CD4-positive, alpha-beta T cell treated with Interferon alpha-2 for 1 hour (primary cell): ENCODE results near the gene PFDN2.
"Not testable (repeated sequence)": the region's sequence is repeated elsewhere in the genome, so short reads cannot be mapped to it uniquely, and the experiment has no call there.

Source experiments
- DNase-seq, 2 donors: peaks; one replicate each; pipeline ENCODE4 v3.0.0-alpha.2; 2020 to 2022

Gene PFDN2

GRCh38 chr1:161137881-161138280, 20.0 kb upstream of the PFDN2 start:
- no peak for DNase-seq

- DNase-seq = no peak
Measured at GRCh38 chr1:161133220-161133740, 15.4 kb upstream of the PFDN2 start.

GRCh38 chr1:161132410-161133219, 14.8 kb upstream of the PFDN2 start, which contains the start of gene DEDD:
Gene DEDD (minus strand): TSS chr1:161132667. CDS start chr1:161124462, 8,205 bp downstream.
- peak; percentile 95 to 97 for DNase-seq

- peak in 1 of 2 donors; percentile 33 for DNase-seq
Measured at GRCh38 chr1:161131523-161132409, 13.9 kb upstream of the PFDN2 start.

- no peak for DNase-seq
Measured at GRCh38 chr1:161130266-161130665, 12.4 kb upstream of the PFDN2 start.

GRCh38 chr1:161128591-161129420, 11.0 kb upstream of the PFDN2 start:
- DNase-seq = no peak

- DNase-seq = no peak
Measured at GRCh38 chr1:161127649-161128048, 9.8 kb upstream of the PFDN2 start.

- DNase-seq = no peak
Measured at GRCh38 chr1:161122967-161123366, 5.1 kb upstream of the PFDN2 start.

GRCh38 chr1:161121834-161122233, 4.0 kb upstream of the PFDN2 start:
- DNase-seq = peak in 1 of 2 donors; percentile 19

- DNase-seq = no peak
Measured at GRCh38 chr1:161121042-161121650, 3.3 kb upstream of the PFDN2 start.

GRCh38 chr1:161119092-161119903, 1.5 kb upstream of the PFDN2 start:
- peak; percentile 71 to 84 for DNase-seq

GRCh38 chr1:161115961-161116360, 1.9 kb downstream of the PFDN2 start:
- DNase-seq = not testable (repeated sequence)

- no peak for DNase-seq
Measured at GRCh38 chr1:161115132-161115711, 2.6 kb downstream of the PFDN2 start.

GRCh38 chr1:161114556-161114955, 3.3 kb downstream of the PFDN2 start:
- no peak for DNase-seq

- no peak for DNase-seq
Measured at GRCh38 chr1:161113915-161114314, 3.9 kb downstream of the PFDN2 start.

- DNase-seq = no peak
Measured at GRCh38 chr1:161111527-161111926, 6.3 kb downstream of the PFDN2 start.

- no peak for DNase-seq
Measured at GRCh38 chr1:161111117-161111516, 6.7 kb downstream of the PFDN2 start.

- DNase-seq = no peak
Measured at GRCh38 chr1:161106431-161106830, 11.4 kb downstream of the PFDN2 start.

- DNase-seq = no peak
Measured at GRCh38 chr1:161100556-161100955, 17.3 kb downstream of the PFDN2 start.

- DNase-seq = no peak
Measured at GRCh38 chr1:161099090-161099802, 18.6 kb downstream of the PFDN2 start.
